ENCODE data around the gene LDAF1.
"Not testable (repeated sequence)": the region's sequence is repeated elsewhere in the genome, so short reads cannot be mapped to it uniquely, and the experiment has no call there.

The LDAF1 gene

GRCh38 chr16:21194771-21195301 is 36.4 kb downstream of the LDAF1 start:
- H3K4me3 ChIP-seq (ENCODE audit: low read depth, low read length), result no peak overlapping the region

- H3K4me3 ChIP-seq (ENCODE audit: low read depth, low read length), result not testable (repeated sequence)
Observed at GRCh38 chr16:21195330-21195729, 36.9 kb downstream of the LDAF1 start.

GRCh38 chr16:21197112-21197511 is 38.6 kb downstream of the LDAF1 start:
- H3K4me3 ChIP-seq (ENCODE audit: low read depth, low read length), result no peak overlapping the region

- no peak overlapping the region for H3K4me3 ChIP-seq (ENCODE audit: low read depth, low read length)
Observed at GRCh38 chr16:21197621-21198020, 39.1 kb downstream of the LDAF1 start.

GRCh38 chr16:21199607-21200218 is 41.2 kb downstream of the LDAF1 start:
- no peak overlapping the region for H3K4me3 ChIP-seq (ENCODE audit: low read depth, low read length)

GRCh38 chr16:21203155-21203797 is 44.8 kb downstream of the LDAF1 start:
- no peak overlapping the region for H3K4me3 ChIP-seq (ENCODE audit: low read depth, low read length)

- H3K4me3 ChIP-seq (ENCODE audit: low read depth, low read length), result no peak overlapping the region
Observed at GRCh38 chr16:21205303-21205702, 46.8 kb downstream of the LDAF1 start.

GRCh38 chr16:21206550-21206949 is 48.1 kb downstream of the LDAF1 start:
- H3K4me3 ChIP-seq (ENCODE audit: low read depth, low read length), result no peak overlapping the region

- no peak overlapping the region for H3K4me3 ChIP-seq (ENCODE audit: low read depth, low read length)
Observed at GRCh38 chr16:21208446-21209230, 50.2 kb downstream of the LDAF1 start.

- H3K4me3 ChIP-seq (ENCODE audit: low read depth, low read length), result no peak within 1 kb of the TSS
Observed at GRCh38 chr16:21211486-21211885, 53.0 kb downstream of the LDAF1 start, which contains the start of gene ZP2. TSS of gene ZP2 (minus strand) at chr16:21211574. CDS start at chr16:21211547, 27 bp downstream.

- H3K4me3 ChIP-seq (ENCODE audit: low read depth, low read length), result no peak overlapping the region
Observed at GRCh38 chr16:21214086-21214485, 55.6 kb downstream of the LDAF1 start.

- no peak overlapping the region for H3K4me3 ChIP-seq (ENCODE audit: low read depth, low read length)
Observed at GRCh38 chr16:21217121-21217520, 58.6 kb downstream of the LDAF1 start.

- no peak overlapping the region for H3K4me3 ChIP-seq (ENCODE audit: low read depth, low read length)
Observed at GRCh38 chr16:21218153-21218552, 59.7 kb downstream of the LDAF1 start.

- H3K4me3 ChIP-seq (ENCODE audit: low read depth, low read length), result no peak overlapping the region
Observed at GRCh38 chr16:21219551-21219950, 61.1 kb downstream of the LDAF1 start.

GRCh38 chr16:21222495-21223337 is 64.2 kb downstream of the LDAF1 start:
- H3K4me3 ChIP-seq (ENCODE audit: low read depth, low read length), result no peak overlapping the region

- no peak overlapping the region for H3K4me3 ChIP-seq (ENCODE audit: low read depth, low read length)
Observed at GRCh38 chr16:21223787-21224186, 65.3 kb downstream of the LDAF1 start.

GRCh38 chr16:21224800-21225199 is 66.3 kb downstream of the LDAF1 start:
- no peak overlapping the region for H3K4me3 ChIP-seq (ENCODE audit: low read depth, low read length)

- H3K4me3 ChIP-seq (ENCODE audit: low read depth, low read length), result no peak overlapping the region
Observed at GRCh38 chr16:21226749-21227148, 68.3 kb downstream of the LDAF1 start.

- H3K4me3 ChIP-seq (ENCODE audit: low read depth, low read length), result no peak overlapping the region
Observed at GRCh38 chr16:21227866-21228265, 69.4 kb downstream of the LDAF1 start.

- no peak overlapping the region for H3K4me3 ChIP-seq (ENCODE audit: low read depth, low read length)
Observed at GRCh38 chr16:21228361-21228872, 69.9 kb downstream of the LDAF1 start.

Data from iPS-11a (cell line).